NCI-H128 (cell line): ENCODE measurements around the gene ELK4.
"Not testable (repeated sequence)": the region's sequence is repeated elsewhere in the genome, so short reads cannot be mapped to it uniquely, and the experiment has no call there.

Experiments used
- DNase-seq: peaks from one replicate; lab custom pipeline; 2025; ENCODE audit not compliant: unreplicated experiment; lab: John Stamatoyannopoulos, UW

ELK4 gene

DNA sequence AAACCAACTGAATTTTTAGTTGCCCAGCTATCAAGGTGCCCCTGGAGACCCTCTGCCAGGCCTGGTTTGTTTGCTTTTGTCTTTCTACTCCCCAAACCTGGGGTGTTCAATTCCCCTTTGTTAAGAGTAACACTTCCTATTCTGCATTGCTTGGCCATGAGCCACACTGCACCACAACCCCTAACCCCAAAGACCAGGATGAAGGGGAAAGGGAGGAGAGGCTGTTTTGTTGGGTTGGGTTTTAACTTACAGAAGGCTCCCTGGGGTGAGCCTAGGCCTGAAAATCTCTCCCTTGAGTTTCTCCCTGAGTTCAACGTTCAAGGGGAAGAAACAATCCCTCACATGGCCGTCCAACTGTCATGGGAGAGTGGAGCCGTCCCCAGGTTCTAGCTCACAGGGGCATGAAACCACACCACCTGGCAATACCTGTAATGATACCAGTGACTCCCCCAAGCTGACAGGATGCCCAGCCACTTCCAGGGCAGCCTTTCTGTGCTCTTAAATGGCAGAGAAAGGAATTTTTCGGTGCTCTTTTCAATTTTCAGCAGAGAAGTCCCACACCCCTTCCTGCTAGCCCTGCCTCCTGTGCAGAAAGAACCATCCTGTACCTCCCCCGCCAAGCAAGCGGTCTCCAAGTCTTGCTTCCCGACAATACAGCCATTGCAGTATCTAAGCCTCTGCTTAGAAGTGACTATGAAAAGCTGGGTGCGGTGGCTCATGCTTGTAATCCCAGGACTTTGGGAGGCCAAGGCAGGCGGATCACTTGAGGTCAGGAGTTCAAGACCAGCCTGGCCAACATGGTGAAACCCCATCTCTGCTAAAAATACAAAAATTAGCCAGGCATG is 33.6 kb upstream of the ELK4 start:
- no peak for DNase-seq

- no peak for DNase-seq
These were observed 32.7 kb upstream of the ELK4 start for GRCh38 chr1:205664399-205665017.

DNA sequence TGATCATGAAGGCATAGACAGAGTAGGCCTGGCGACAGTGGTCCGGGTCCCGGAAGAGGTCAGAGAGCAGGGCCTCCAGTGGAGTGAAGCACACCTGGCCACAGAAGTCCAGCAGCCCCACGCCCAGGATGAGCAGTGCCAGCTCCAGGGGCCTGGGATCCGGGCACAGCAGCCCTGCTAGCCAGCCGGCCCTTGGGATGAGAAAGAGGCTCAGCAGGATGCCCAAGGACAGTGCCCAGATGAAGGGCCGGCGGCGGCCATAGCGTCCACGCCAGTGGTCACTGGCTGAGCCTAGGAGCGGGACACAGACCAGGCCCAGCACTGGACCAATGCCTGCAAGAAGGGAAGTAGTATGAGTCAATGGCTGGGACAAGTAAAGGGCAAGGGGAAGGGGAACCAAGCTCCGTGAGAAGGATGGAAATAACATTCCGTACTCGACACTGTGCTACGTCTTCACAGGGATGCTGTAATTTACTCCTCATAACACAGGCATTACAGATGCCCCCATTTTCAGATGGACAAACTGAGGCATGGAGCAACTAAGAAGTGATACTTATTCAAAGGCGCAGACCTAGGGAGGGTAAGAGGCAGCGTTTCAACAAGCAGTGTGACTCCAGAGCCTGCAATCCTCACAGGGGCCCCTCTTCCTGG is 31.6 kb upstream of the ELK4 start:
- DNase-seq = no peak

- no peak for DNase-seq
These were observed 31.0 kb upstream of the ELK4 start for GRCh38 chr1:205662791-205663190.

- DNase-seq = no peak
These were observed 30.4 kb upstream of the ELK4 start for GRCh38 chr1:205662135-205662738.

DNA sequence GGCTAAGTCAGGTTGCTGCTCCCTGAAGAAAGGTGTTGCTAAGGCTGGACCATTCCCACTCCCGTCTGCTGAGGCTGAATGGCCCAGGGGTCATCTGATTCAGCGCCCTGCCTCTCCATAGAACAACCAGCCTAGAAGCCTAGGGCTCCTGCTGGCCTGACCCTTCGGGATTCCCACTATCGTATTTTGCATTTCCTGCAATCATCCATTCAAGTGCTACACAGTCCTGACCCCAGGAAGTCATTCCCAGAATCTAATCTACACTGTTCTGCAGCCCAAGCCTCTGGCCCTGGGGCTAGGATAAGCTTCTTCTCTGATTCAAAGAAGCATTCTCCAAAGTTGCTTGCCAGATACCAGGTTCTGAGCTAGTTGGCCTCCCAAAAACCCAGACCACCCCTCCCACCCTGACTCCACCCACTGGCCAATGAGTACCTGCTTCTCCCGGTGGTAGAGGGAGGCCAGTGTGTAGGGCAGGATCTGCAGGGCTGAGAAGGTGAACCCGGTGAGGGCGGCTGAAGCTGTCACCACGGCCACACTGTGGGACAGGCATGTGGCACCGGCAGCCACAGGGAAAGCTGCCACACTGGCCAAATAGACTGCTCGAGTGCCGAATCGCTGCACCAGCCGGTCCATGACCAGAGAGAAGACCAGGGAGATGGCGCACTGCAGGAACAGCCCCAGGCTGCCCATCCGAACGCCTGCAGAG is 29.8 kb upstream of the ELK4 start:
- no peak for DNase-seq

- no peak for DNase-seq
These were observed 28.6 kb upstream of the ELK4 start for GRCh38 chr1:205660361-205660760.

DNA sequence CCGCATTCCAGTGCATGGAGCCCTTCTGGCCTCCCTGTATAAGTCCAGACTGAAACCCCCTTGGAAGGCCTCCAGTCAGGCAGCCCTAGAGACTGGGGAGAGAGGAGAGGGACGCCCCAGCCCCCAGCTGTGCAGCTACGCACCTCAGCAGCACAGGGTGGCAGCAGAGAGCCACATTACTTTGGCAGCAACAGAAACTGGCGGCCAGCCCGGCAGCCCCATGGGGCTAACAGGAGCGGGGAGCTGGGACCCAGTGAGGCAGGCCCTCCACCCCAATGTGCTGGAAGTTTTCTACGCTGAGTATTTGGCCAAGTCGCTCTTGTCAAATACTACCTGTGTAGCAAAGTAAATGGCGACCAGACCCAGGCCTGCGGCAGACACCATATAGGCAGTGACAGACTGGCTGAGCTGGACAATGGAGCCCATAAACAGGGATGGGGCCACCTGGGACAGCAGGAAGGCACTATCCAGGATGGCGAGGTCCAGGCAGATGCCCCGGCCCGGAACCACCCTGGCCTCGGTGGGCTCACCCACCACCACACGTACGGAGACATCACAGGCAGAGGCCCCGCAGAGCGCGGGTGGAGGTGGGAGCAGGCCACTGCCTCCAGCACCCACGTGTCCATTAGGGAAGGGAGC is 27.3 kb upstream of the ELK4 start:
- peak; percentile 34 for DNase-seq

- no peak for DNase-seq
These were observed 24.4 kb upstream of the ELK4 start for GRCh38 chr1:205656236-205656635.

DNA sequence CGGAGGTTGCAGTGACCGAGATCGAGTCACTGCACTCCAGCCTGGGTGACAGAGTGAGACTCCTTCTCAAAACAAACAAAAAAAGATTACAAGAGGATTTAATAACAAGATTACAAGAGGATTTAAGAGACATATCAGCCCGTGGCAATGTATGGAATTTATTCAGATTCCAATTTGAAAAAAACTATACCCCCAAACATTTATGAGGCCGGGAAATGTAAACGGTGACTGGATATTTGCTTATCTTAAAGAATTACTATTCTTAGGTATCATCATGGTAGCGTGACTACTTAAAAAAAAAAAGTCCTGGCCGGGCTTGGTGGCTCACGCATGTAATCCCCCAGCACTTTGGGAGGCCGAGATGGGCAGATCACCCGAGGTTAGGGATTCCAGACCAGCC is 21.2 kb upstream of the ELK4 start:
- DNase-seq = no peak

- DNase-seq = no peak
These were observed 18.4 kb upstream of the ELK4 start for GRCh38 chr1:205650241-205650640.

DNA sequence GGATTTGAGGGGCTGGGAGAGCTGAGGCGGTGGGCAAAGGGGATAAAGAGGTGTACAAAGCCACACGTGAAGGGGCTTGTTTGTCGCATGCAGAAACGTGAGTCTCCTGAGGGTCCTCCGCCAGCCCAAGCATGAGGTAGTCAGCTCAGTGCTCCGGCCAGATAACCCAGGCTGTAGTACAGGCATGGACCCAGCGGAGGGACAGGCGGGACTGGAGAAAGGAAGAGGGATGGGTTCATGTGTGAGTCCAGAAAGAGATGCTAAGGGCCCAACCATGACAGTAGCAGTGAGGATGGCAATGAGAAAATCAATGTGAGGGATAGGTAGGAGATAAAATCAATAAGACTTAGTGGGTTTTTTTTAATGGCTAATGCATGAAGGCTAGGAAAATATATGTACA is 13.7 kb upstream of the ELK4 start:
- no peak for DNase-seq

- DNase-seq = no peak
These were observed 11.0 kb upstream of the ELK4 start for GRCh38 chr1:205642679-205643307.

- no peak for DNase-seq
These were observed 7.8 kb upstream of the ELK4 start for GRCh38 chr1:205639567-205639966.

- no peak for DNase-seq
These were observed 6.2 kb upstream of the ELK4 start for GRCh38 chr1:205637854-205638468.

DNA sequence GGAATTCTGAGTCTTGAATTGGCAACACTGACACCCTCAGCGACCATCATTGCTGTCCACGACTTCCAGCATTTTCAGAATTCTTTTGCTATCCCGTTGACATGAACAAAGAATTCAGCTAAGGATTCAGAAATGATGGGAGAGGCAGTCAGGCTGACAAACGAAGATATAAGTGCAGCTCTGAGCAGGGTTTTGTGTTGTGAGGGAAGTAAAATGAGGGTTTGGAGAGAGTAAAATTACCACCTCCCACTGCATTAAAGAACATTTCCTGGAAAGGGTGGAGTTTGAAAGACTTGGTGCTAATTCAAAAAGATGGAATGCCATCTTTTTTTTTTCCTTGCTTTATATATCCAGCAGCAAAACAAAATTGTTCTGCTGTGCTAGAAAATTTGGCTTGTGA is 4.9 kb upstream of the ELK4 start:
- no peak for DNase-seq

- DNase-seq = not testable (repeated sequence)
These were observed 4.3 kb upstream of the ELK4 start for GRCh38 chr1:205636138-205636530.

DNA sequence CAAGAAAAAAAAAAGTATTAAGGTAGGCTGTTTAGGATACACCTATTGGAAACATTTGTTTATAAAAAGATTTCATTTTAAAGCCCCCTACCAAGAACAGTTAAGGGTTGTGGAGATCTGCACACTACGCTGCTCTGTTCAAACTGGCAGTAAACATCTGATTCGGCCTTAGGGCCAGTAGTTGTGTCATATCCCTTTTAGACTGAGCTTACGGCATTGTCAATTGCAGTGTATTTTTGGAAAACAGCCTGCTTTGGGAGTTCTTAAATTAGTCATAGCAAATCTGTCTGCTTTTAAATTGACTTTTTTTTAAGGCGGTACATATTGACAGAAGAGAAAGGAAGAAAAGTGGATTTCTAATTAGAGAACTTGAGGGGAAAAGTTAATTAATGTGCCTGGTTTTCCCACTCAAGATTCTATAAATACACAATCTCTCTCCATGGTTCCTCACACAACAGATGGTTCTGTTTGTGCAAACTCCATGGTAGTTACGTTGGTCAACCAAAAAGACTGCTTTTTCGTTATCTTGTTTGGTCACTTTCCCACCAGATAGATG is 1.7 kb upstream of the ELK4 start:
- no peak for DNase-seq

- DNase-seq = no peak
These were observed 908 bp upstream of the ELK4 start for GRCh38 chr1:205632669-205633169.
